Heart left ventricle (tissue), 16 donors: ENCODE results near the gene SLC7A9. TPM values are rescaled to one million over a fixed set of nuclear protein-coding genes. Genes with fewer than 3 reads are reported as not detected.
"Not testable (repeated sequence)": the region's sequence is repeated elsewhere in the genome, so short reads cannot be mapped to it uniquely, and the experiment has no call there.

Experiments used
- ATAC-seq, 4 donors: fragments of 200-7000 bp; cut with Tn5 transposase; one replicate each; pipeline ENCODE4 v1.9.1; 2020 to 2022; ENCODE audit warnings: moderate library complexity in 4 of 4, mild to moderate bottlenecking in 3 of 4, moderate number of reproducible peaks in 1 of 4
- DNase-seq, 5 donors: peaks; one replicate each; pipeline ENCODE4 v3.0.0-alpha.2; 2020
- H3K27ac ChIP-seq, 12 donors: fragments of 200-600 bp; sonication (generic) in 4 of 12; one replicate each; pipeline versions ENCODE4 v1.5.0 to v1.8.0; 2016 to 2022; ENCODE audit warnings: mild to moderate bottlenecking in 2 of 12
- H3K27me3 ChIP-seq, 9 donors: fragments of 200-600 bp; sonication (generic) in 2 of 9; one replicate each; pipeline versions ENCODE4 v1.5.1 to v1.8.0; 2016 to 2022; ENCODE audit warnings: mild to moderate bottlenecking in 3 of 9
- H3K36me3 ChIP-seq, 9 donors: fragments of 200-600 bp; sonication (generic) in 2 of 9; one replicate each; pipeline versions ENCODE4 v1.5.0 to v1.8.0; 2018 to 2022; ENCODE audit warnings: mild to moderate bottlenecking in 2 of 9
- H3K4me1 ChIP-seq, 12 donors: fragments of 200-600 bp; sonication (generic) in 4 of 12; one replicate each; pipeline versions ENCODE4 v1.5.0 to v1.8.0; 2016 to 2022; ENCODE audit warnings: mild to moderate bottlenecking in 3 of 12
- H3K4me3 ChIP-seq, 12 donors: fragments of 200-600 bp; sonication (generic) in 4 of 12; one replicate each; pipeline versions ENCODE4 v1.5.0 to v1.8.0; 2017 to 2022; ENCODE audit warnings: mild to moderate bottlenecking in 9 of 12, moderate library complexity in 4 of 12
- H3K9me3 ChIP-seq, 12 donors: fragments of 200-600 bp; sonication (generic) in 4 of 12; one replicate each; pipeline versions ENCODE4 v1.5.0 to v1.8.0; 2016 to 2022; ENCODE audit warnings: mild to moderate bottlenecking in 1 of 12
- CTCF ChIP-seq, 12 donors: fragments of 200-600 bp; sonication (generic) in 4 of 12; IDR thresholded peaks; one replicate each; pipeline versions ENCODE4 v1.5.0 to v1.8.0; 2018 to 2022; ENCODE audit warnings: antibody characterized with exemption in 12 of 12, mild to moderate bottlenecking in 5 of 12
- POLR2A ChIP-seq, 2 donors: fragments of 450-650 bp; IDR thresholded peaks; one replicate each; pipeline ENCODE4 v1.6.1; 2017; ENCODE audit warnings: antibody characterized with exemption in 2 of 2, mild to moderate bottlenecking in 2 of 2, moderate library complexity in 2 of 2
- WGBS, 4 donors: extraction: QIAGEN DNeasy Blood & Tissue Kit in 2 of 4; methylation state at CpG; one replicate each; pipeline versions ENCODE4 v1.1.5 to v1.1.7; 2013 to 2018; 5-methylcytosine and 5-hydroxymethylcytosine counted together
- intact Hi-C, 10 donors: fragments of 100-400 bp; cut with DNase I; formaldehyde crosslinking; loops; one replicate each; pipeline versions ENCODE4 v1.11.1 to v1.14.2; 2022
- polyA plus RNA-seq, 2 donors: library from polyadenylated mRNA; stranded (reverse); fragments of 200-250 nt; gene quantifications; one replicate each; pipeline ENCODE4 v1.2.3, GENCODE V29; 2013
- total RNA-seq, 9 donors: library from RNA; depleted of rRNA in 2 of 9; stranded (reverse); fragments of >200 nt in 2 of 9; fragmentation: NEBNext Ultra II Directional in 3 of 9; extraction: Animal tissue kit (Norgen Biotek cat#: 25700) in 3 of 9; gene quantifications; one replicate each; pipeline versions ENCODE4 v1.1.0 to v1.2.4, GENCODE V29; 2016 to 2023
- donor health status: ischemic (EF 13 %, LVEDD 7.1; RV severe dilation, severe dysfunction).
- donor health status: healthy with polysubstance abuse.
- donor health status: DM: no; HTN: yes; CAD: no.
- donor health status: DM: no; HTN: no; CAD: no.
- donor health status: ischemic (EF 25% LVEDD 6.9; RV normal size, moderate dysfunction).
- donor health status: ischemic (EF 25% LVEDD 5.7; RV mildly dilated, moderate dysfunction).
- donor health status: healthy.
- donor health status: DM: yes; HTN: yes; CAD: no.
- donor health status: ischemic (EF 35%, LVEDD 5.7; RV mildly dilated, moderate dysfunction).
- donor health status: nonischemic (EF 11% LVEDD 7.7; RV severe dilation, severe dysfunction).
- donor health status: DM: yes; HTN: yes; CAD: no.
- donor health status: PGD.
- donor health status: ischemic (EF 29% LVEDD 5.4; RV normal size, mild dysfunction).
- donor health status: nonischemic (EF 23%, LVEDD 6.1; RV moderate dilation, normal function).

The SLC7A9 gene
- total and polyA plus RNA-seq, 11 donors = 0.07 TPM; not detected in 10

- no peak overlapping the region for H3K4me3 ChIP-seq
- 73 to 85% (median 76%) methylated on average over 7 to 12 of the region's 12 CpGs for WGBS, 4 donors
- no peak for DNase-seq
- no peaks in the 10 kb centered on the region for H3K9me3 ChIP-seq
- ATAC-seq = no peak
- H3K36me3 ChIP-seq = no peaks in the 10 kb centered on the region
- no peaks in the 10 kb centered on the region for H3K27me3 ChIP-seq
- H3K4me1 ChIP-seq = no peaks in the 10 kb centered on the region
- no peak overlapping the region for H3K27ac ChIP-seq
- no peak for TF ChIP-seq CTCF (IDR thresholded peaks at IDR 0.05)
- TF ChIP-seq POLR2A (IDR thresholded peaks at IDR 0.05) = no peak
- intact Hi-C loops = no loop called here
These were observed 1.4 kb upstream of the SLC7A9 start for GRCh38 chr19:32870981-32871451.

- WGBS, 4 donors = 60 to 65% (median 63%) methylated on average over 13 to 18 of the region's 18 CpGs
- no peaks in the 10 kb centered on the region for H3K9me3 ChIP-seq
- DNase-seq = no peak
- H3K27ac ChIP-seq = no peak overlapping the region
- TF ChIP-seq POLR2A (IDR thresholded peaks at IDR 0.05) (no peak), CTCF (IDR thresholded peaks at IDR 0.05) (no peak)
- no peak for ATAC-seq
- H3K27me3 ChIP-seq = no peaks in the 10 kb centered on the region
- H3K4me3 ChIP-seq = no peak overlapping the region
- no peaks in the 10 kb centered on the region for H3K36me3 ChIP-seq
- intact Hi-C loops = no loop called here
- no peaks in the 10 kb centered on the region for H3K4me1 ChIP-seq
These were observed 503 bp upstream of the SLC7A9 start for GRCh38 chr19:32869966-32870573.

- ATAC-seq (no peak), DNase-seq (no peak)
- Histone ChIP-seq H3K36me3 (no peaks in the 10 kb centered on the region), H3K27ac (no peak overlapping the region), H3K4me3 (no peak overlapping the region), H3K9me3 (no peaks in the 10 kb centered on the region), H3K4me1 (no peaks in the 10 kb centered on the region), H3K27me3 (no peaks in the 10 kb centered on the region)
- 83 to 88% (median 86%) methylated on average over 16 to 19 of the region's 19 CpGs for WGBS, 4 donors
- TF ChIP-seq CTCF (IDR thresholded peaks at IDR 0.05) (no peak), POLR2A (IDR thresholded peaks at IDR 0.05) (no peak)
- intact Hi-C loops = no loop called here
These were observed 1.2 kb downstream of the SLC7A9 start for GRCh38 chr19:32868206-32868950.

GRCh38 chr19:32867436-32867835 is 2.1 kb downstream of the SLC7A9 start:
- H3K4me1 ChIP-seq, H3K27ac ChIP-seq, H3K27me3 ChIP-seq, H3K9me3 ChIP-seq, DNase-seq, ATAC-seq, H3K36me3 ChIP-seq, intact Hi-C loops, H3K4me3 ChIP-seq: not testable (repeated sequence)
- 93 to 96% (median 95%) methylated on average over 9 of the region's 9 CpGs for WGBS, 4 donors
